Left renal pelvis (tissue), 4 donors: Measurements from ENCODE around the gene LRP2BP. TPM values are rescaled to one million over a fixed set of nuclear protein-coding genes. Genes with fewer than 3 reads are reported as not detected.

Experiments used
- DNase-seq, 4 donors: peaks; one replicate each; pipeline ENCODE4 v3.0.0-alpha.2; 2013; ENCODE audit warnings: low read depth in 4 of 4, low spot score in 3 of 4
- polyA plus RNA-seq, 4 donors: library from polyadenylated mRNA; unstranded; fragments of 120-200 nt; gene quantifications; one replicate each; pipeline ENCODE4 v1.2.1, GENCODE V29; 2013; ENCODE audit not compliant: insufficient read length in 4 of 4

LRP2BP gene
- 1 to 10 TPM; 2.7 to 4.5 (median 3.5) TPM for polyA plus RNA-seq

DNA sequence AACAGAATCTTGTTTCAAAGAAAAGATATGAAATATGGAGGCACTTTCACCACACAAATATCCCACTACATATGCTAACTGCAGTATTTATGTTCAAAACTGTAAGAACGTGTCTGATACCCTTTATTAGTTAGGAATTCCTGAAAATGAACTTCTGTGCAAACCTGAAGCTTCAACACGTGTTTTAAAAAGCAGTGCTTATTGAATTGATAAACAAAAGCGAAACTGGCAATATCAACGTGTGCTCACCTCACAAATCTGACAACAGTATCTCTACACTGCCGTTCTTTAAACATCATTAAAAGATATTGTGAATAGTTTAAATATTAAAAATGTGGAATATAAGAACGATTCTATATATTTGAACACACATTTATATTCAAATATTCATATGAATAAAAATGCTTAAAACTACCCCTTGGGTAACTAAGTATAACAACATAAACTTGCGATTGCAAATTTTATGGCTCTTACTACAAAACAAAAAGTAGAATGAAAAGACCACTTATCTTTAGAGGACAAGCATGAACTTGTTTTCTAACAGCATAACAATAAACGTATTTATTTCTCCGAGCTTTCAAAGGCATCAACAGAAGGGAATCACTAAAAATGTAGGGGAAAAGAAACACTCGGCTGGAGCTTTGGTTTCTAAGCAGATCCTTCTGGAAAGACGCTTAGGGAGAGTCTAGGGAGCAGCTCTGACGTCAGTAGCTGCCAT, at the start of gene LRP2BP:
TSS of gene LRP2BP (minus strand) at position 687 of the 718 bp plus-strand sequence. CDS start 17,738 bp downstream, outside the sequence.
- peak in 2 of 4 donors; percentile 75 to 82 for DNase-seq

DNA sequence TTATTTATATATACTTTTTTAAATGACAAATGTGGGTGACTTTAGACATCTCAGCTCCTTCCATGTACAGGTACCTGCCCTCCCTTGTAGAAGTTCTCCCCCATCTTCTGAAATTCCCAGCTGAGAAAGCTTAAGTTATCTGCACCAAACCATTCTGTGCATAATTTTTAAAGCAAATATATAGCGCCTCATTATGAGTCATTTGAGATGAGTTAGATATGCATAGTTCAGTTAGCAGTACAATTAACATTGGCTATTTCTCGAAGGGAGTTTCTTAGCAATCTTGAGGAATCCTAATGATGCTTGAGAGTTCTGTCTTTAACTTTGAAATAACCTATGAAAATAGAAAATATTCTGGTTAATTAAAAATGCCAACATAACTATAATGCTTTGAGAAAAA, 49.5 kb upstream of the LRP2BP start:
- no peak for DNase-seq

DNA sequence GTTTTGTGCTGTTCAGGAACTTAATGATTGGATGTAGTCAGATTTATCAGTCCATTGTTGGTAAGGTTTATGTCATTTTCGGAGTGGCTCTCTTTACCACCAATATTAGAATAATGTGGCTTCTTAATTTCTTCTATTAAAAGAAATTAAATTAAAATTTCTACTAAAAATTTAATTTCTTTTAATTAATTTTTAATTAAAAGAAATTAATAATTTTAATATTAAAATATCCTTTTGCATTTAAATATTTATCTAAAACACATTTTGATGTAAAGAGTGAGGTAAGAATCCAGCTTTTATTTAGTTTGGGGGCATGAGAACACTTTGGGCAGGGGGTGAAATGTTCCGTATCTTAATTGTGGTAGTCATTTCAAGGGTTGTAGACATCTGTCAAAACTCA, 45.8 kb upstream of the LRP2BP start:
- DNase-seq = no peak

DNA sequence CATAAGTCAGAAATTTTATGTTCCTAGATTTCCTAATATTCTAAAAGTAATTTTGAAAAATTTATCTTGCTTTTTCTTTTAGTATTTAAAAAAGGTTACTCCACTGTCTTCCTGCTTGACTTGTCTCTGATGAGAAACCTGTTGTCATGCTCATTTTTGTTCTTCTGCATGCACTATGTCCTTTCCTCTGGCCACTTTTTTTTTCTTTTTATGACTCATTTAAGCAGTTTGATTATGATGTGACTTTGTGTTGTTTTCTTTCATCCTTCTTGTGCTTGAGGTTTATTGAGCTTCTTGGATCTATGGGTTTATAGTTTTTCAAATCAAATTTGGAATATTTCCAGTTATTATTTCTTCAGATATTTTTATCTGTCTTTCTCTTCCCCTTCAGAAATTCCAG, 42.1 kb upstream of the LRP2BP start:
- no peak for DNase-seq

DNA sequence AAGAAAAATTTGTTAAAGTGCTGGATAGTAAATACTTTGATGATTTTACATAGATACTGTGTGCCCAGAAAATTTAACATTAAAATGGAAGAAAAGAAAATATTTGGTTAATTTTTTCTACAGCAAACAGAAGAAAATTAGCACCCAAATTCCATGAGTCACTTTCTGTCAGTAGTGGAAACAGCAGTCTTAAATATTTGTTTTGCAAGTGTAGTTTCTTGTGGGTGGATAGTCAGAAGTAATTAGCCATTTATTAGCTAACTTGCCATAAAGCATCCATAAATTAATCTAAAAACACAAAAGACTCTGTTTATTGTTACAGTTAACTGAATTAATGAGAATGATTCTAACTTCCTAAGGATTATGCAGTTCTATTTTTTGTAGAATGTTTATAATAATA, 39.7 kb upstream of the LRP2BP start:
- no peak for DNase-seq

DNA sequence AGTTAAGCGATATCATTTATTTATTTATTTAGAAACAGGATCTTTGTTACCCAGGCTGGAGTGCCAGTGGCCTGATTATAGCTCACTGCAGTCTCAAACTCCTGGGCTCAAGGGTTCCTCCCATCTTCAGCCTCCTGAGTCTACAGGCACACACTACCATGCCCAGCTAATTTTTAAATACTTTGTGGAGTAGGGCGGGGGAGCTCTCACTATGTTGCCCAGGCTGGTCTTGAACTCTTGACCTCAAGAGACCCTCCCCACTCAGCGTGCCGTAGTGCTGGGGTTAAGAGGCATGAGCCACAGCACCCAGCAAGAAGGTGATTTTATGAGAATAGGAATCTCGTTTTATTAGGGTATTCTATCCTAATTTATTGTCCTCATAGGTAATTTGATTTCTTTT, 33.9 kb upstream of the LRP2BP start:
- DNase-seq = no peak

DNA sequence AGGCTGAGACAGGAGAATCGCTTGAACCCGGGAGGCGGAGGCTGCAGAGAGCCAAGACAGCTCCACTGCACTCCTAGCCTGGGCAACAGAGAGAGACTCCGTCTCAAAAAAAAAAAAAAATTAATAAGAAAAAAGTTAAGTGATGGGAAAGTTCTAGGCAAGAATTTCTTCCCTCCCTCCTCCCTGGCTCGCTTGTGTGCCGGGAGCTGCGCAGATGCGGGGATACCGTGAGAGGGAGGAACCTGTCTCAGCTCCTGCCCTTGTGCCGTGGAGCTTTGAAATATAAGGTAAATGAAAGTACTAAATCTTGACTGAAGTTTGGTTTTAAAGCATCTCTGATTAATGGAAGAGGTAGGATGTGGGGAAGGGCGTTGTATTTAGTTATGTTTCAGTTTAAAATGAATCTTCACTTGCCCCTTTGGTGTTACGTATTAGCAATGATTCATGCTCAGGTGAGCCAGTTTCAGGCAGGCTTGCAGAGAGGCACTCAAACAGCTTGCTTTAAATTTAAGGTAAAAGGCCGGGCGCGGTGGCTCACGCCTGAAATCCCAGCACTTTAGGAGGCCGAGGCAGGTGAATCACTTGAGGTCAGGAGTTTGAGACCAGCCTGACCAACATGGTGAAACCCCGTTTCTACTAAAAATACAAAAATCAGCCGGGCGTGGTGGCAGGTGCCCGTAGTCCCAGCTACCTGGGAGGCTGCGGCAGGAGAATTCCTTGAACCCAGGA, 31.4 kb upstream of the LRP2BP start:
- DNase-seq = no peak

DNA sequence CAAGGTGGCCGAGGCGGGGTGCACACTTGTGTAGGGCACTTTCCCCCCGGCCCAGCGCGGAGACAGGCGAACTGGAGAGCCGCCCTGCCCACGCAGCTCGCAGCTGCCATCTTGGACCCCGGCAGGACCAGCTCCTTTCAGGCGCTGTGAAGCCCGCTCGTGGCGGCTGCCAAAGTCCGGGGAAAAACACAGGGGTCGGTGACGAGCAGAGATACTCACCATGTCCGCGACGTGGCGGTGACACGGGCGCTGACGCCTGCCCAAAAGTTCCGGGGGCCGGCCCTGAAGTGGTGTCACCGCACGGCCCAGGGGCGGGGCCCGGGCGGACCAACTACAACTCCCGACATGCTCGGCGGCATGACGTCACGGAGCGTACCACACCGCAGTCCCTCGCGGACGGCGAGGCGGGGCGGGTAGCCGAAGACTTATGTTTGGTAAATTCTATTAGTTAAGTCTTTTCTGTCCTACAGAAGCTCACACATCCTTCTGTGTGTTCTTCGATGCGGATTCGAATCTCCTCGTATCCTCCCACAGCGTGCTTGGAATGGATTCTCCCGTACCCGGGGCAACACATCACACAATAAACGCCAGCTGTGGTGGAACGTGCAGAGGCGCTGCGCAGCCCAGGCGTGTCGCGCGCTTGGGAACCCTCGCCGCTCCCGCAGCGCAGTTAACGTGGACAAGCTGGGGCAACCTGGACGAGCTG, 30.1 kb upstream of the LRP2BP start, which contains the start of gene UFSP2:
TSS of gene UFSP2 (minus strand) at position 318 of the 706 bp plus-strand sequence. CDS start at position 222, 96 bp downstream.
- peak; percentile 86 to 94 (median 89) for DNase-seq

DNA sequence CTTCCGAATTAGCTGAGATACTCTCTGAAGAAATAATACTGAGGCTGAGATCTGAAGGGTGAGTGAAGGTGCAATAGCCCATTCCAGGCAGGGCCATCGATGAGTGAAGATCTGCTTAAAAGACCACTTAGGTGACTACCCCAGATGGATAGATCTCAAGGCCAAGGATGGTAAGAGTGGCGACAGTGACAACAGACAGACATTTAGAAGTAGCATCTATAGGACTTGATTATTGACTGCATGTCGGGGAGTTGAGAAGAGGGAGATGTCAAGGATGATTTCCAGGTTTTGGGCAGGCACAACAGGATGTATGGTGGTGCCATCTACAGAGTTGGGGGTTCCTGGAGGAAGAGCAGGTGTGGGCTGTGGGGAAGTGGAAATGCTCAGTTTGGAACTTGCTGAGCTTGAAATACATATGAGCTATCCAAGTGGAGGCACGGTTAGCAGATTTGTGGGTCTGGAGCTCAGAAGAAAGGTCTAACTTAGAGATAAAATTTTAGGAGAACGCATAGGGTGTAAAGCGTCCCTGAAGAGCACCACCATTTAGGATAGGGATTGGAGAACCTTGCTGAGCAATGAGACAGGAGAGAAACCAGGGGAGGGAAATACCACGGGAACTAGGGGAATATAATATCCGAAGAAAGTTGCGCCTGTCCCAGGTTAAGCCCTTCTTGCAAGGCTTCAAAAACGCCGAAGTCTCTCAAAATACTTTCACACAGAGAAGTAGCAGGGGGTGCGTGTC, 29.4 kb upstream of the LRP2BP start:
- peak in 3 of 4 donors; percentile 6 to 53 (median 20) for DNase-seq

DNA sequence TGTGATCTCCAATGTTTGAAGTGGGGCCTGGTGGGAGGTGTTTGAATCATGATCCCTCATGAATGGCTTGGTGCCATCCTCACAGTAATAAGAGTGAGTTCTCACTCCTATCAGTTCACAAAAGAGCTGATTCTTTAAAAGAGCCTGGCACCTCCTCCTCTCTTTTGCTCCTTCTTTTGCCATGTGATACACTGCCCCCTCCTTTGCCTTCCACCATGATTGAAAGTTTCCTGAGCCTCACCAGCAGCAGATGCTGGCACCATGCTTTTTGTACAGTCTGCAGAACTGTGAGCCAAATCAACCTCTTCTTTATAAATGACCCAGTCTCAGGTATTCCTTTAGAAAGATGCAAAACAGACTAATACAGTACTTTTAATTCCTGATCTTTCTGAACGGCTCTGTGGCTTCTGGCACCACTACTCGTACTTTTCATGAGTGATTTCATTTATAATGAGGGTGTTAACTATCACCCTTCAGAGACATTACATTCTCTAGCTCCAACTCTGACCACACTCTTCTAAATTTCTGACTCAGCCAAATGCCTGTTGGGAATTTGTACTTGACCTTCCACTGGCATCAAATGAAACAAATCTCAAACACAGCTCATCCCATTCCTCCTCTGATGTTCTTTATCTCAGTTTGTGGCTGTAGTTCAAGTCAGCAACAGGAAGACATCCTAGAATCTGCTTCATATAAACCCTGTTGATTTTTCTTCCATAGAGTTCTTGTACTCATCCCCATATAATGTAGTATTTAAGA, 25.8 kb upstream of the LRP2BP start:
- no peak for DNase-seq

DNA sequence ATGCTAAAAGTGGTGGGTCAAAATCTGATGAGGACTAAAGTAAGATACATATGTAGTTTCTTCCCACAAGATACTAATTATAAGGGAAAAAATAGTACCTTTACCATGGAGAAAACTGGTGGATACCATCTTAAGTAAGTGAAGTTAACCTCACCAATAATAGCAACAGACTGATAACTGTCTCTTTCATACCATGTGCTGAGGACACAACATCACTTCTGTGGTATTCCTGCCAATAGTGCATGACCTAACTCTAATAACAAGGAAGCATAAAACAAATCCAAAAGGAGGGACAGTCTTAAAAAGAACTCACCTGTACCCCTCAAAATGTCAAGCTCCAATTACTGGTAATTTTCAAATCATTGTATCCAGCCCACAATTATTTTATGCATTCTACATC, 21.2 kb upstream of the LRP2BP start:
- no peak for DNase-seq

DNA sequence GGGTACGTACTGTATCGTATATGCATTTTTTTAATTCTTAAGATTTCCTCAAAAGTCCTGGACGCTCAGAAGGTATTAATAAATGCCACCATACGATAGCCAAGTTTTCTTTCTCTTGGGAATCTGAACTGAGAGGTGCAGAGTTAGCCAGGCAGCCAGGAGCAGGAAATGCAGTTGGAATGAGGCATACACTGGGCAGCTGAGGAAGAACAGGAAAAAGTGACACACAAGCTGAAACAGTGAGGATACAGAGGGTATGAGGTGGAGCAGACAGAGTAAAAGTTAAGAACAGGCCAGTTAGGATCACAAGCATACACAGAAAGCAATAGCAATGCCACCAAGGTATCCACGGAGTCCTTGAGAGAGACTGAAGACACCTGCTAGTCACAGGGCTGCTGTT, 16.7 kb upstream of the LRP2BP start:
- DNase-seq = no peak

DNA sequence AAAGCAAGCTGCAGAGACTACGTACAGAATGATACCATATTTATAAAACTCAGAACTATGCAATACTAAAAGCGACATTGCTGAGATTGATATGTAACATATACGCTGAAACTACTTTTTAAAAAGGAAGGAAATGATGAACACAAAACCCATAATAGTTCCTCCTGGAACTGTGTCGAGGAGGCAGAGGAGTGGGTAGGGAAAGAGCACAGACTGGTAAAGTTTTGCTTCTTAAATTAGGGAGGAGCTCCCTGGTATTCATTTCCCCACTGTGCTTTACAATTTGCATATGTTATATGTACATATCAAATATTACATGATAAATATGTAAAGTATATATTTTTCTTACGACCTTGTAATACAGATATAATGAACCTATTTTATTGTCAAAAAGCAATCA, 16.1 kb upstream of the LRP2BP start:
- DNase-seq = no peak

DNA sequence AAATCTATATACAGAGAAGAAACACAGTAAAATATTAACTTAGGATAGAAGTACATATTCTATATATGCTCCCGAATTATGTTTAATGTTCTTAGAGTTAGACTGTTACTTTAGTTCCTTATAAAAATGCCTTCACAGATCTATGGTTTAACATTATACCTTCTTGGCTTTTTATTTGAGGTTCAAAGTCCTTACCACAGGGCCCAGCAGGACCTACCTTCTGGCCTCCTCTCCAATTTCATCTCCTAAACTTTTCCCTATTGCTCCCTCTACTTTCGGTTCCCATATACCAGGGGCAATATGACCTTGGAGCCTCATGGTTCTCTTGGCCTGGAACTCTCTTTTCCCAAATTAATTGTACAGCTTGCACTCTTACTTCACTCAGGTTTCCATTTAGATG, 12.7 kb upstream of the LRP2BP start:
- no peak for DNase-seq

DNA sequence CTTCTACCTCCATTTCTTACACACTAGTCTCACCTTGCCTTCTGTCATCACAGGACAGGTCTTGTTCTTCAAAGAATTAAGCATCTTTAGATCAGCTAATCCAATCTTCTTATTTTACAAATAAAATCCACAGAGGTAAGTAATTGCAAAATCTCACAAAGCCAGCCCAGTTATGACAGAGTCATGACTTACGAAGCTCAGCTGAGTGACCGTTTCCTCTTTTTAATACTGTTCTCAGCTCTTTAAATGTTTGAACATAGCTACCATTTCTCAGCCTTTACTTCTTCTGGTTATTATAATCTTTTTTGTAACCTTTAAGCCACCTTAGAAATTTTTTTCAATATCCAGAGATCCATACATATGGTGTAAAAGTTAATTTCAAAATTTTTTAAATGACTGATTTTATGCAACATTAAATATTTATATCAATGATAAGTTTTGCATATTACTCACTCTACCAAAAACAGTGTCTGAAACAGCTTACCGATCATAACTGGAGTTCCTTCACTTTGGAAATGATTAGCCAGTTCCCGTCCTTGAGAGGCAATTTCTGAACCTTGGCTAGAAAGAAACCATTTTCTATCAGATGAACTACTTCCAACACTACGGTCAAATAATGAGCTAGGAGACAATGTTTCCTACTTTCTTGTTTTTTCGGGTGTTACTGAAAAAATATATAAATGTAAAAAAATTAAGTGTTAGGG, 9.7 kb upstream of the LRP2BP start:
- DNase-seq = no peak

DNA sequence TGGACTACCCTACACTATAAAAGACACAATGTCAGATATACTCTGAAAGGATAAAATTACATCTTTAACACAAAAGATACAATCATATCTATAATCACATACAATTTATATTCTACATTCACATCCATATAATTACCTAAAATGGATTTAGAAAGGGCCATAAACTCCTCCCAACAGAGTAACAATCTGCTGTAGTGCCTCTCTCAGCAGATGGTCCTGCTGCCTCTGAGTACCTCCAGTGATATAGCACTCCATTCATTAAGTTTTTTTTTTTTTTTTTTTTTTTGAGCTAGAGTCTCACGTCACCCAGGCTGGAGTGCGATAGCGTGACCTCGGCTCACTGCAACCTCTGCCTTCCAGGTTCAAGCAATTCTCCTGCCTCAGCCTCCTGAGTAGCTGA, 8.3 kb upstream of the LRP2BP start:
- no peak for DNase-seq

DNA sequence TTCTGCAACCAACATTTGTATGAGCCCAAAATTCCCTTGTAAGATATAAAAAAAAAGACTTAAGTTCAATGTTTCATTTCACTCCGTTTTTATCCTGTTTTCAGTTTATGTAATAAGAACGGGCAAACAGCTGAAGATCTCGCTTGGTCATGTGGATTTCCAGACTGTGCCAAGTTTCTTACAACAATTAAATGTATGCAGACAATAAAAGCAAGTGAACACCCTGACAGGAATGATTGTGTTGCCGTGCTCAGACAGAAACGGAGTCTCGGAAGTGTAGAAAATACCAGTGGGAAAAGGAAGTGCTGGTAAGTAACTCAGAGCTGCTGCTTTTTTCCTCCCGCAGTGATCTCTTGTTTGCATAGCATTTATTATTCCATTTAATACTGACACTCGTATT, 3.7 kb upstream of the LRP2BP start:
- no peak for DNase-seq

DNA sequence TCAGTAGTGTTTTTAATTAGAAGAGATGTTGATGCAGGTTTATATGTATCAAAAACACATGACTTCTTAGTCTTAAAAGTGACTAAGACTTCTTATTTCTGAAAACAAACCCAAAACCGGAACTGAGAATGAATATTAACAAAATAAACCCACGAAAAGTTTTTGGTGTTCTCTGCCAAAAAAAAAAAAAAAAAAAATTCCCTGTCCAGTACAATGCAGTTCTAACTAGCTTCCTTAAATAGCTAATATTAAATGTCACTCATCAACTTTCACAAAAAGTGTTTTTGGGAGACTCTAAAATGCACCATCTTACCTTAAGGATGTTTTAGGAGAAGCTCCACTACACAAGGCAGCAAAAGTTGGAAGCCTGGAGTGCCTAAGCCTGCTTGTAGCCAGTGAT, 2.9 kb upstream of the LRP2BP start:
- no peak for DNase-seq

DNA sequence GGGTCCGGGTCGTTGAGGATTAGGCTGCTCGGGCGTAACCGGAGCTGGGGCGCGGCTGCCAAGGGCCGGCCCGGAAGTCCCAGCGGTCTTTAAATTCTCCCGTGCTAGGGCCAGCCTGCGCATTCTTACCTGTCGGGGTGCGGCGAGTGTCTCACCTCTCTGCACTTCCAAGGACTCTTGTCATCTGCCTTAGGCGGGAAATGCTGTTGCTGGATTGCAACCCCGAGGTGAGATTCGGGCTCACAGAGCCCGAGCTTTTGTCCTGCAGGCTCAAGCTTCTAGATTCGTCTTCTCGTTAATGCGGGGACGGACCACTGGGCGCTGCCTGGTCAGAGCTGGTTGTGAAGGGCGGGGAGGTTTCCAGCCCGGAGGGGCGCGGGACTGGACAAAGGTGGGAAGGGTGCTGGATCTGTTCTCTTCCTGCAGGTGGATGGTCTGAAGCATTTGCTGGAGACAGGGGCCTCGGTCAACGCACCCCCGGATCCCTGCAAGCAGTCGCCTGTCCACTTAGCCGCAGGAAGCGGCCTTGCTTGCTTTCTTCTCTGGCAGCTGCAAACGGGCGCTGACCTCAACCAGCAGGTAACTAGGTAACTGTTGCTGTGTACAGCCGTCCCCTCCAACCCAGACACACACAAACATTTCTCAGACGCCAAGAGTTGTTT, 1.1 kb upstream of the LRP2BP start, which contains the start of gene ANKRD37:
TSS of gene ANKRD37 (plus strand) at position 118 of the 662 bp plus-strand sequence. CDS start at position 201, 83 bp downstream.
- peak in 3 of 4 donors; percentile 53 to 69 (median 58) for DNase-seq
